Loucy (cell line): Measurements from ENCODE around the gene PAQR9.

Experiments
- CTCF ChIP-seq: fragments of 200-600 bp; sonication (generic); conservative IDR thresholded peaks from 2 replicates; pipeline ENCODE4 v1.5.1; 2014; ENCODE audit warnings: mild to moderate bottlenecking, antibody characterized with exemption, low read length
- EZH2phosphoT487 ChIP-seq: fragments of 200-600 bp; IDR thresholded peaks from 2 replicates; pipeline ENCODE4 v1.6.1; 2018; ENCODE audit warnings: antibody characterized with exemption, mild to moderate bottlenecking, moderate library complexity, borderline replicate concordance

GRCh38 chr3:142926368-142926944 lies 37.0 kb downstream of the PAQR9 start:
- TF ChIP-seq CTCF: no peak
- no peak for TF ChIP-seq EZH2phosphoT487
